Kidney epithelial cell (primary cell): ENCODE data around the gene MCC. TPM values are rescaled to one million over a fixed set of nuclear protein-coding genes. Genes with fewer than 3 reads are reported as not detected.
A peak's percentile ranks its signal among the peaks of the same experiment; 100 is the strongest.

Experiments used
- DNase-seq: peaks from one replicate; pipeline ENCODE4 v3.0.0-alpha.2; 2010; ENCODE audit warnings: low read depth
- H3K27me3 ChIP-seq: 2 replicates; pipeline ENCODE4 v1.6.0; 2011; ENCODE audit warnings: low read length; ENCODE audit not compliant: control insufficient read depth, insufficient read depth
- H3K36me3 ChIP-seq: 2 replicates; pipeline ENCODE4 v1.5.1; 2011; ENCODE audit warnings: low read length; ENCODE audit not compliant: control insufficient read depth, insufficient read depth
- H3K4me3 ChIP-seq: 2 replicates; pipeline ENCODE4 v1.5.1; 2011; ENCODE audit warnings: low read depth, mild to moderate bottlenecking, control low read depth, low read length
- CTCF ChIP-seq: IDR thresholded peaks from 2 replicates; pipeline ENCODE4 v1.5.1; 2011; ENCODE audit warnings: mild to moderate bottlenecking, moderate library complexity, low read length, control low read depth, inconsistent platforms; ENCODE audit not compliant: insufficient read depth, poor library complexity, severe bottlenecking
- total RNA-seq: library from RNA; depleted of rRNA; stranded (reverse); fragments of >200 nt; gene quantifications from 2 replicates; pipeline ENCODE4 v1.2.3, GENCODE V29; 2015

MCC gene
- total RNA-seq, 1 donor from 2014 or later = 16.7 TPM

GRCh38 chr5:113038136-113038535, 450.1 kb downstream of the MCC start:
- Histone ChIP-seq H3K4me3 (no peak overlapping the region), H3K27me3 (no peaks in the 10 kb centered on the region), H3K36me3 (no peaks in the 10 kb centered on the region)
- TF ChIP-seq CTCF = no peak
- DNase-seq = no peak

GRCh38 chr5:113036826-113037225, 451.4 kb downstream of the MCC start:
- no peak for DNase-seq
- H3K4me3 ChIP-seq = no peak overlapping the region
- no peaks in the 10 kb centered on the region for H3K36me3 ChIP-seq
- no peaks in the 10 kb centered on the region for H3K27me3 ChIP-seq
- TF ChIP-seq CTCF = no peak

- H3K27me3 ChIP-seq = no peaks in the 10 kb centered on the region
These were observed 451.9 kb downstream of the MCC start for GRCh38 chr5:113036321-113036720.

GRCh38 chr5:113035096-113035495, 453.2 kb downstream of the MCC start:
- Histone ChIP-seq H3K4me3 (no peak overlapping the region), H3K36me3 (no peaks in the 10 kb centered on the region), H3K27me3 (no peaks in the 10 kb centered on the region)
- DNase-seq = no peak
- TF ChIP-seq CTCF = no peak

More at GRCh38 chr5:113036321-113036720, 451.9 kb downstream of the MCC start:
- no peak for DNase-seq
- TF ChIP-seq CTCF = no peak
- H3K4me3 ChIP-seq = no peak overlapping the region
- H3K36me3 ChIP-seq = no peaks in the 10 kb centered on the region

- DNase-seq = peak; percentile 77
These were observed 454.0 kb downstream of the MCC start for GRCh38 chr5:113034182-113034773.

More at GRCh38 chr5:113034182-113034773, 454.0 kb downstream of the MCC start:
- Histone ChIP-seq H3K4me3 (no peak overlapping the region), H3K36me3 (no peaks in the 10 kb centered on the region), H3K27me3 (no peaks in the 10 kb centered on the region)
- TF ChIP-seq CTCF = no peak
